CD4-positive, alpha-beta T cell (primary cell): Measurements from ENCODE around the gene SERINC1. TPM values are rescaled to one million over a fixed set of nuclear protein-coding genes. Genes with fewer than 3 reads are reported as not detected.

Source experiments
- ATAC-seq: fragments of 200-7000 bp; cut with Tn5 transposase; one replicate; pipeline ENCODE4 v1.10.0; 2022; ENCODE audit warnings: mild to moderate bottlenecking; ENCODE audit not compliant: poor library complexity
- CTCF ChIA-PET: fragments of 350-600 bp; sonication (Branson Sonifier 250); formaldehyde crosslinking; loops from one replicate; lab custom pipeline; 2021; ENCODE audit warnings: antibody characterized with exemption, inconsistent platforms; lab: Charles Lee
- POLR2A ChIA-PET: fragments of 350-600 bp; sonication (Branson Sonifier 250); formaldehyde crosslinking; loops from one replicate; lab custom pipeline; 2021; ENCODE audit warnings: antibody characterized with exemption, inconsistent platforms; lab: Charles Lee
- DNase-seq, 14 experiments: peaks; one replicate each; pipeline ENCODE4 v3.0.0-alpha.2; 2013 to 2020; ENCODE audit warnings: mixed read lengths in 2 of 14
- H3K27ac ChIP-seq, 2 donors: one replicate each; pipeline versions ENCODE4 v1.5.1 to v1.7.0; 2013; ENCODE audit warnings: low read length in 2 of 2, low read depth in 1 of 2, mild to moderate bottlenecking in 1 of 2
- H3K27me3 ChIP-seq, 2 experiments: 1 replicate in 1 of 2; 2 replicates in 1 of 2; pipeline versions ENCODE4 v1.6.1 to v1.7.0; 2013; ENCODE audit warnings: low read length in 2 of 2, control low read depth in 1 of 2, mild to moderate bottlenecking in 1 of 2, moderate library complexity in 1 of 2; ENCODE audit not compliant: insufficient read depth in 2 of 2, control insufficient read depth in 1 of 2
- H3K36me3 ChIP-seq: one replicate; pipeline ENCODE4 v1.6.1; 2013; ENCODE audit warnings: low read length, control low read depth; ENCODE audit not compliant: insufficient read depth
- H3K4me1 ChIP-seq: one replicate; pipeline ENCODE4 v1.6.1; 2013; ENCODE audit warnings: low read length, control low read depth; ENCODE audit not compliant: insufficient read depth
- H3K4me3 ChIP-seq: one replicate; pipeline ENCODE4 v1.5.1; 2013; ENCODE audit warnings: mild to moderate bottlenecking, low read length, moderate library complexity
- H3K9me3 ChIP-seq, 2 experiments: 1 replicate in 1 of 2; 2 replicates in 1 of 2; pipeline versions ENCODE4 v1.6.1 to v1.7.0; 2013; ENCODE audit warnings: low read length in 2 of 2, mild to moderate bottlenecking in 2 of 2, control low read depth in 1 of 2, moderate library complexity in 1 of 2; ENCODE audit not compliant: control insufficient read depth in 1 of 2, insufficient read depth in 1 of 2
- H3K27ac Mint-ChIP-seq: one replicate; pipeline ENCODE4 v1.8.0; 2020; ENCODE audit warnings: mixed read lengths
- H3K27me3 Mint-ChIP-seq: one replicate; pipeline ENCODE4 v1.8.0; 2021; ENCODE audit warnings: mixed read lengths
- H3K36me3 Mint-ChIP-seq: one replicate; pipeline ENCODE4 v1.8.0; 2021; ENCODE audit warnings: low read depth, mixed read lengths
- H3K4me1 Mint-ChIP-seq: one replicate; pipeline ENCODE4 v1.8.0; 2021; ENCODE audit warnings: low read depth, mixed read lengths
- H3K4me3 Mint-ChIP-seq: one replicate; pipeline ENCODE4 v1.8.0; 2020; ENCODE audit warnings: mild to moderate bottlenecking, mixed read lengths
- H3K9me3 Mint-ChIP-seq: one replicate; pipeline ENCODE4 v1.8.0; 2020; ENCODE audit warnings: mixed read lengths
- CTCF ChIP-seq: fragments of 200-600 bp; IDR thresholded peaks from one replicate; pipeline ENCODE4 v1.8.0; 2022; ENCODE audit warnings: antibody characterized with exemption, mild to moderate bottlenecking
- intact Hi-C, 2 experiments: fragments of 100-400 bp; cut with DNase I in 1 of 2; cut with micrococcal nuclease in 1 of 2; formaldehyde crosslinking; loops; one replicate each; pipeline versions ENCODE4 v1.15.1 to v1.9.0; 2023 to 2025; cut with DNase I, micrococcal nuclease
- total RNA-seq, 174 experiments: library from RNA in 2 of 174; stranded (reverse) in 2 of 174; gene quantifications; one replicate each; pipeline ENCODE4 v1.2.3 and lab custom pipeline; 2021 to 2026

Gene SERINC1
- total RNA-seq, 2 experiments from 2014 or later: 175 to 178 TPM

GRCh38 chr6:122482750-122483080, 11.1 kb upstream of the SERINC1 start:
- POLR2A ChIA-PET: interaction anchor here (0.7 kb wide), 1 partner anchor 11 kb away, joined by 3 read pairs; the partner anchor contains the start of gene SERINC1
- no peak for ATAC-seq
- no peaks in the 10 kb centered on the region for H3K27me3 Mint-ChIP-seq

GRCh38 chr6:122476131-122476530, 4.5 kb upstream of the SERINC1 start:
- no peak for ATAC-seq
- H3K4me3 ChIP-seq: no peak overlapping the region
- no peak overlapping the region for H3K27ac ChIP-seq
- H3K27ac Mint-ChIP-seq: no peak overlapping the region
- no peaks in the 10 kb centered on the region for H3K27me3 ChIP-seq
- intact Hi-C loops: loop anchor here (1.0 to 10.0 kb wide), 5 partner anchors 54 to 1141 kb away; partner anchors contain the start of gene TBC1D32 (in 1 of the 2)
- H3K9me3 Mint-ChIP-seq: no peaks in the 10 kb centered on the region
- H3K4me1 Mint-ChIP-seq: peaks cover 9% of the 10 kb centered on the region
- H3K4me1 ChIP-seq: peaks cover 6% of the 10 kb centered on the region
- DNase-seq: peak in 3 of 14 experiments; percentile 44 to 55 (median 52)
- POLR2A ChIA-PET: no interaction called here
- H3K9me3 ChIP-seq: no peaks in the 10 kb centered on the region
- H3K27me3 Mint-ChIP-seq: no peaks in the 10 kb centered on the region
- H3K36me3 Mint-ChIP-seq: peaks cover 11% of the 10 kb centered on the region
- no peak overlapping the region for H3K4me3 Mint-ChIP-seq
- CTCF ChIA-PET: no interaction called here
- H3K36me3 ChIP-seq: no peaks in the 10 kb centered on the region
- TF ChIP-seq CTCF: peak; percentile 66

More at GRCh38 chr6:122482750-122483080, 11.1 kb upstream of the SERINC1 start:
- no peak overlapping the region for H3K27ac Mint-ChIP-seq
- H3K4me1 ChIP-seq: no peaks in the 10 kb centered on the region
- no peak for DNase-seq
- no peak for TF ChIP-seq CTCF
- H3K9me3 ChIP-seq: peaks cover 0 to 3% of the 10 kb centered on the region in 2 experiments
- H3K27me3 ChIP-seq: no peaks in the 10 kb centered on the region
- no peaks in the 10 kb centered on the region for H3K9me3 Mint-ChIP-seq
- H3K4me1 Mint-ChIP-seq: no peaks in the 10 kb centered on the region
- H3K27ac ChIP-seq: no peak overlapping the region
- H3K4me3 ChIP-seq: no peak overlapping the region
- H3K4me3 Mint-ChIP-seq: no peak overlapping the region
- intact Hi-C loops: no loop called here
- CTCF ChIA-PET: no interaction called here
- H3K36me3 Mint-ChIP-seq: no peaks in the 10 kb centered on the region
- no peaks in the 10 kb centered on the region for H3K36me3 ChIP-seq

- peak overlapping the region; percentile 95 for H3K4me3 ChIP-seq
- peaks cover 26% of the 10 kb centered on the region for H3K4me1 ChIP-seq
Observed at GRCh38 chr6:122472022-122472340, 374 bp upstream of the SERINC1 start.

More at GRCh38 chr6:122472022-122472340, 374 bp upstream of the SERINC1 start:
- Mint-ChIP-seq H3K4me3 (peak overlapping the region; percentile 99), H3K27me3 (no peaks in the 10 kb centered on the region), H3K36me3 (peaks cover 49% of the 10 kb centered on the region), H3K4me1 (peaks cover 50% of the 10 kb centered on the region), H3K9me3 (no peaks in the 10 kb centered on the region), H3K27ac (peak overlapping the region; percentile 100)
- H3K36me3 ChIP-seq: no peaks in the 10 kb centered on the region
- no peaks in the 10 kb centered on the region for H3K27me3 ChIP-seq
- intact Hi-C loops: loop anchor here (5.0 to 10.0 kb wide), 2 partner anchors 90 to 1137 kb away; partner anchors contain the start of gene TBC1D32 (in 1 of the 2)
- DNase-seq: no peak
- peak overlapping the region; percentile 99 to 100 for H3K27ac ChIP-seq
- ChIA-PET CTCF (interaction anchor here (0.7 to 2.5 kb wide), 5 partner anchors 20 to 73 kb away, joined by 3 to 8 read pairs (median 6); partner anchors contain the start of gene HSF2), POLR2A (interaction anchor here (0.6 to 3.3 kb wide), 16 partner anchors 9 to 73 kb away, joined by 3 to 26 read pairs (median 7); partner anchors contain the start of gene HSF2)
- TF ChIP-seq CTCF: no peak
- H3K9me3 ChIP-seq: no peaks in the 10 kb centered on the region
- peak; percentile 35 for ATAC-seq
